WTC11 (cell line): ENCODE measurements around the gene CEP78. TPM values are rescaled to one million over a fixed set of nuclear protein-coding genes. Genes with fewer than 3 reads are reported as not detected.
A peak's percentile ranks its signal among the peaks of the same experiment; 100 is the strongest.

Source experiments
- ATAC-seq: fragments of 200-7000 bp; cut with Tn5 transposase; 2 replicates; pipeline ENCODE4 v1.10.0; 2021; ENCODE audit warnings: mild to moderate bottlenecking, moderate library complexity
- CTCF ChIA-PET: fragments of 300-600 bp; sonication (Branson Sonifier 250); formaldehyde crosslinking; loops from one replicate; lab custom pipeline; 2021; ENCODE audit warnings: antibody characterized with exemption; lab: Charles Lee
- POLR2A ChIA-PET: fragments of 350-600 bp; sonication (Branson Sonifier 250); formaldehyde crosslinking; loops from one replicate; lab custom pipeline; 2021; ENCODE audit warnings: antibody characterized with exemption; lab: Charles Lee
- DNase-seq: peaks from one replicate; pipeline ENCODE4 v3.0.0; 2021; ENCODE audit warnings: low spot score
- H3K27ac Mint-ChIP-seq: 2 replicates; pipeline ENCODE4 v1.8.0; 2021; ENCODE audit warnings: mixed read lengths
- H3K27me3 Mint-ChIP-seq: 2 replicates; pipeline ENCODE4 v1.8.0; 2021; ENCODE audit warnings: low read depth, mild to moderate bottlenecking, moderate library complexity, mixed read lengths
- H3K36me3 Mint-ChIP-seq: 2 replicates; pipeline ENCODE4 v1.8.0; 2021; ENCODE audit warnings: mixed read lengths
- H3K4me1 Mint-ChIP-seq: 2 replicates; pipeline ENCODE4 v1.8.0; 2022; ENCODE audit warnings: mixed read lengths
- H3K4me3 Mint-ChIP-seq: 2 replicates; pipeline ENCODE4 v1.8.0; 2021; ENCODE audit warnings: mild to moderate bottlenecking, moderate library complexity, mixed read lengths
- H3K9me3 Mint-ChIP-seq: 2 replicates; pipeline ENCODE4 v1.8.0; 2021; ENCODE audit warnings: mixed read lengths
- AFF4 ChIP-seq: sonication (generic); formaldehyde crosslinking; IDR thresholded peaks from 2 replicates; pipeline ENCODE4 v1.8.1; 2023; ENCODE audit warnings: mild to moderate bottlenecking, missing genetic modification reagents, borderline replicate concordance
- ATF1 ChIP-seq: sonication (generic); formaldehyde crosslinking; IDR thresholded peaks from 2 replicates; pipeline ENCODE4 v1.8.1; 2023; ENCODE audit warnings: mild to moderate bottlenecking, moderate library complexity, missing genetic modification reagents
- MLX ChIP-seq: sonication (generic); formaldehyde crosslinking; IDR thresholded peaks from 2 replicates; pipeline ENCODE4 v1.8.1; 2023; ENCODE audit warnings: mild to moderate bottlenecking, missing genetic modification reagents, moderate library complexity
- MXD4 ChIP-seq: fragments of 250-450 bp; sonication (Bioruptor Pico); IDR thresholded peaks from 2 replicates; pipeline ENCODE4 v1.8.0; 2021; ENCODE audit warnings: mild to moderate bottlenecking, moderate library complexity, borderline replicate concordance
- TCF7 ChIP-seq: sonication (generic); formaldehyde crosslinking; IDR thresholded peaks from 2 replicates; pipeline ENCODE4 v1.8.0; 2022; ENCODE audit warnings: mild to moderate bottlenecking, low read depth, missing genetic modification reagents, moderate library complexity
- total RNA-seq: library from RNA; stranded (reverse); gene quantifications from 3 replicates; pipeline ENCODE4 v1.2.3, GENCODE V29; 2021
- TF ChIP-seq, protein P1 (sequence below): fragments of 250-450 bp; sonication (Bioruptor Pico); IDR thresholded peaks from 2 replicates; pipeline ENCODE4 v1.9.0; 2021; ENCODE audit warnings: mild to moderate bottlenecking, borderline replicate concordance
- TF ChIP-seq, protein P2 (sequence below): fragments of 250-450 bp; sonication (Bioruptor Pico); conservative IDR thresholded peaks from 2 replicates; pipeline ENCODE4 v1.9.0; 2021; ENCODE audit warnings: mild to moderate bottlenecking
- TF ChIP-seq, protein P3 (sequence below): fragments of 250-450 bp; sonication (Bioruptor Pico); IDR thresholded peaks from 2 replicates; pipeline ENCODE4 v1.9.0; 2021; ENCODE audit warnings: moderate library complexity, mild to moderate bottlenecking, inconsistent platforms, borderline replicate concordance
- TF ChIP-seq, protein P4 (sequence below): sonication (generic); formaldehyde crosslinking; IDR thresholded peaks from 2 replicates; pipeline ENCODE4 v1.8.1; 2022; ENCODE audit warnings: mild to moderate bottlenecking, missing genetic modification reagents, moderate library complexity, borderline replicate concordance
- TF ChIP-seq, protein P5 (sequence below): sonication (generic); formaldehyde crosslinking; IDR thresholded peaks from 2 replicates; pipeline ENCODE4 v1.8.0; 2022; ENCODE audit warnings: mild to moderate bottlenecking, missing genetic modification reagents

The CEP78 gene
- total RNA-seq, 1 experiment from 2014 or later: 42.0 TPM

- no peak for TF ChIP-seq MXD4 (CRISPR knock-in tag)
- TF ChIP-seq, protein P1, sequence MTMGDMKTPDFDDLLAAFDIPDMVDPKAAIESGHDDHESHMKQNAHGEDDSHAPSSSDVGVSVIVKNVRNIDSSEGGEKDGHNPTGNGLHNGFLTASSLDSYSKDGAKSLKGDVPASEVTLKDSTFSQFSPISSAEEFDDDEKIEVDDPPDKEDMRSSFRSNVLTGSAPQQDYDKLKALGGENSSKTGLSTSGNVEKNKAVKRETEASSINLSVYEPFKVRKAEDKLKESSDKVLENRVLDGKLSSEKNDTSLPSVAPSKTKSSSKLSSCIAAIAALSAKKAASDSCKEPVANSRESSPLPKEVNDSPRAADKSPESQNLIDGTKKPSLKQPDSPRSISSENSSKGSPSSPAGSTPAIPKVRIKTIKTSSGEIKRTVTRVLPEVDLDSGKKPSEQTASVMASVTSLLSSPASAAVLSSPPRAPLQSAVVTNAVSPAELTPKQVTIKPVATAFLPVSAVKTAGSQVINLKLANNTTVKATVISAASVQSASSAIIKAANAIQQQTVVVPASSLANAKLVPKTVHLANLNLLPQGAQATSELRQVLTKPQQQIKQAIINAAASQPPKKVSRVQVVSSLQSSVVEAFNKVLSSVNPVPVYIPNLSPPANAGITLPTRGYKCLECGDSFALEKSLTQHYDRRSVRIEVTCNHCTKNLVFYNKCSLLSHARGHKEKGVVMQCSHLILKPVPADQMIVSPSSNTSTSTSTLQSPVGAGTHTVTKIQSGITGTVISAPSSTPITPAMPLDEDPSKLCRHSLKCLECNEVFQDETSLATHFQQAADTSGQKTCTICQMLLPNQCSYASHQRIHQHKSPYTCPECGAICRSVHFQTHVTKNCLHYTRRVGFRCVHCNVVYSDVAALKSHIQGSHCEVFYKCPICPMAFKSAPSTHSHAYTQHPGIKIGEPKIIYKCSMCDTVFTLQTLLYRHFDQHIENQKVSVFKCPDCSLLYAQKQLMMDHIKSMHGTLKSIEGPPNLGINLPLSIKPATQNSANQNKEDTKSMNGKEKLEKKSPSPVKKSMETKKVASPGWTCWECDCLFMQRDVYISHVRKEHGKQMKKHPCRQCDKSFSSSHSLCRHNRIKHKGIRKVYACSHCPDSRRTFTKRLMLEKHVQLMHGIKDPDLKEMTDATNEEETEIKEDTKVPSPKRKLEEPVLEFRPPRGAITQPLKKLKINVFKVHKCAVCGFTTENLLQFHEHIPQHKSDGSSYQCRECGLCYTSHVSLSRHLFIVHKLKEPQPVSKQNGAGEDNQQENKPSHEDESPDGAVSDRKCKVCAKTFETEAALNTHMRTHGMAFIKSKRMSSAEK: no peak
These were observed 88.8 kb downstream of the CEP78 start (continued) for GRCh38 chr9:78324682-78325081.

GRCh38 chr9:78325343-78325742, 89.5 kb downstream of the CEP78 start:
- POLR2A ChIA-PET: interaction anchor here (2.0 kb wide), 1 partner anchor 10 kb away, joined by 8 read pairs; no protein-coding TSS in a partner anchor
- no peaks in the 10 kb centered on the region; the same call in 1 of the 2 replicates for H3K9me3 Mint-ChIP-seq

More at GRCh38 chr9:78325343-78325742, 89.5 kb downstream of the CEP78 start:
- no peak overlapping the region for H3K4me3 Mint-ChIP-seq
- CTCF ChIA-PET: no interaction called here
- peak overlapping the region; percentile 64; the same call in 1 of the 2 replicates for H3K27ac Mint-ChIP-seq
- peaks cover 25% of the 10 kb centered on the region for H3K4me1 Mint-ChIP-seq
- peaks cover 86% of the 10 kb centered on the region for H3K36me3 Mint-ChIP-seq
- TF ChIP-seq TCF7 (CRISPR knock-in tag) (no peak), AFF4 (no peak), MLX (CRISPR knock-in tag) (no peak), ATF1 (CRISPR knock-in tag) (no peak)
- TF ChIP-seq, protein P2, sequence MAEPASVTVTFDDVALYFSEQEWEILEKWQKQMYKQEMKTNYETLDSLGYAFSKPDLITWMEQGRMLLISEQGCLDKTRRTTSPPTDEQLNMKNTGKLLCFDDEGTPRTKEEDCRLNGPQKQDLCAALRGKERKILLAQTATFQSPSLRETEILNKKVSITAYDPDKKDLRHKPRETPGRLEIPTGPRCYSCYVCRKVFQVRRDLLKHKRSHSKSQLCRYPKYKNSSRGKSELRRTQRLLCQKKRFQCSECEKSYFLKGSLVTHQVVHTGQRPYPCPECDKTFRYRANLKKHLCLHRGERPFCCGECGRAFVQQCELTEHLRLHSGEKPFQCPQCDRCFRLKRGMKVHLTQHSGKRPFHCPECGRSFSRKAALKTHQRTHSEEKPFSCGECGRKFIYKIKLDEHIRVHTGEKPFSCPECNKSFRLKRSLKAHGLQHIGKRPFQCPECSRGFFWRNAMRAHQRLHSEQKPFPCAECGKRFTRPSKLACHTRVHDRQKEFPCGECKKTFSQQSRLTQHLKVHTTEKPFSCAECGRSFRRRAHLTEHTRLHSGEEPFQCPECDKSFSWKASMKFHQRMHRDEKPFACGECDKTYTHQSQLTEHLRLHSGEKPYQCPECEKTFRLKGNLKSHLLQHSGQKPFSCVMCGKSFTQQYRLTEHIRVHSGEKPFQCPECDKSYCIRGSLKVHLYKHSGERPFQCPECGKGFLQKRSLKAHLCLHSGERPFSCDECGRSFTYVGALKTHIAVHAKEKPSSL (CRISPR knock-in tag): no peak
- TF ChIP-seq, protein P3, sequence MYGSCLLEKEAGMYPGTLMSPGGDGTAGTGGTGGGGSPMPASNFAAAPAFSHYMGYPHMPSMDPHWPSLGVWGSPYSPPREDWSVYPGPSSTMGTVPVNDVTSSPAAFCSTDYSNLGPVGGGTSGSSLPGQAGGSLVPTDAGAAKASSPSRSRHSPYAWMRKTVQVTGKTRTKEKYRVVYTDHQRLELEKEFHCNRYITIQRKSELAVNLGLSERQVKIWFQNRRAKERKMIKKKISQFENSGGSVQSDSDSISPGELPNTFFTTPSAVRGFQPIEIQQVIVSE (CRISPR knock-in tag): no peak
- TF ChIP-seq, protein P4, sequence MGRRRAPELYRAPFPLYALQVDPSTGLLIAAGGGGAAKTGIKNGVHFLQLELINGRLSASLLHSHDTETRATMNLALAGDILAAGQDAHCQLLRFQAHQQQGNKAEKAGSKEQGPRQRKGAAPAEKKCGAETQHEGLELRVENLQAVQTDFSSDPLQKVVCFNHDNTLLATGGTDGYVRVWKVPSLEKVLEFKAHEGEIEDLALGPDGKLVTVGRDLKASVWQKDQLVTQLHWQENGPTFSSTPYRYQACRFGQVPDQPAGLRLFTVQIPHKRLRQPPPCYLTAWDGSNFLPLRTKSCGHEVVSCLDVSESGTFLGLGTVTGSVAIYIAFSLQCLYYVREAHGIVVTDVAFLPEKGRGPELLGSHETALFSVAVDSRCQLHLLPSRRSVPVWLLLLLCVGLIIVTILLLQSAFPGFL (CRISPR knock-in tag): no peak
- TF ChIP-seq, protein P5, sequence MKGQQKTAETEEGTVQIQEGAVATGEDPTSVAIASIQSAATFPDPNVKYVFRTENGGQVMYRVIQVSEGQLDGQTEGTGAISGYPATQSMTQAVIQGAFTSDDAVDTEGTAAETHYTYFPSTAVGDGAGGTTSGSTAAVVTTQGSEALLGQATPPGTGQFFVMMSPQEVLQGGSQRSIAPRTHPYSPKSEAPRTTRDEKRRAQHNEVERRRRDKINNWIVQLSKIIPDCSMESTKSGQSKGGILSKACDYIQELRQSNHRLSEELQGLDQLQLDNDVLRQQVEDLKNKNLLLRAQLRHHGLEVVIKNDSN (CRISPR knock-in tag): no peak
- ATAC-seq (peak; percentile 46), DNase-seq (no peak)
- H3K27me3 Mint-ChIP-seq: no peaks in the 10 kb centered on the region
